GM12878 (cell line): Measurements from ENCODE around the gene CXXC1. TPM values are rescaled to one million over a fixed set of nuclear protein-coding genes. Genes with fewer than 3 reads are reported as not detected.

Experiments
- BCL11A ChIP-seq: IDR thresholded peaks from 2 replicates; pipeline ENCODE4 v1.6.1; 2011; ENCODE audit warnings: low read depth, low read length
- CHD1 ChIP-seq: IDR thresholded peaks from 2 replicates; pipeline ENCODE4 v1.6.1; 2012; ENCODE audit warnings: low read depth, low read length, improper control_type of control experiment
- EGR1 ChIP-seq, 2 experiments: IDR thresholded peaks; 1 replicate in 1 of 2; 2 replicates in 1 of 2; pipeline ENCODE4 v1.6.1; 2011 to 2012; ENCODE audit warnings: low read depth in 2 of 2, low read length in 2 of 2, borderline replicate concordance in 1 of 2, mild to moderate bottlenecking in 1 of 2, moderate library complexity in 1 of 2
- JUND ChIP-seq: IDR thresholded peaks from 2 replicates; pipeline ENCODE4 v1.6.1; 2012; ENCODE audit warnings: low read depth, mild to moderate bottlenecking, low read length, improper control_type of control experiment, moderate library complexity
- MEF2A ChIP-seq: IDR thresholded peaks from 2 replicates; pipeline ENCODE4 v1.6.1; 2011; ENCODE audit warnings: low read depth, mild to moderate bottlenecking, low read length, moderate library complexity; ENCODE audit not compliant: insufficient read depth
- MTA3 ChIP-seq: IDR thresholded peaks from 2 replicates; pipeline ENCODE4 v1.6.1; 2012; ENCODE audit warnings: low read length, inconsistent platforms, borderline replicate concordance
- NBN ChIP-seq: fragments of 450-650 bp; IDR thresholded peaks from 2 replicates; pipeline ENCODE4 v1.6.1; 2016
- NFXL1 ChIP-seq: fragments of 450-650 bp; IDR thresholded peaks from 2 replicates; pipeline ENCODE4 v1.6.1; 2017; ENCODE audit warnings: antibody characterized with exemption, mild to moderate bottlenecking, borderline replicate concordance
- POLR2AphosphoS2 ChIP-seq: IDR thresholded peaks from 2 replicates; pipeline ENCODE4 v1.6.1; 2011; ENCODE audit warnings: low read depth, mild to moderate bottlenecking, low read length, improper control_type of control experiment, moderate library complexity
- POLR2AphosphoS5 ChIP-seq: IDR thresholded peaks from 2 replicates; pipeline ENCODE4 v1.6.1; 2011; ENCODE audit warnings: mild to moderate bottlenecking, low read length, inconsistent platforms
- POU2F2 ChIP-seq: IDR thresholded peaks from 3 replicates; pipeline ENCODE4 v1.6.1; 2011; ENCODE audit warnings: low read depth, mild to moderate bottlenecking, low read length, borderline replicate concordance
- RELA ChIP-seq: fragments of 450-650 bp; IDR thresholded peaks from 2 replicates; pipeline ENCODE4 v1.8.0; 2014; ENCODE audit warnings: borderline replicate concordance; ENCODE audit not compliant: partially characterized antibody
- TAF1 ChIP-seq: IDR thresholded peaks from 2 replicates; pipeline ENCODE4 v1.6.1; 2011; ENCODE audit warnings: mild to moderate bottlenecking, low read depth, low read length, borderline replicate concordance
- ZNF622 ChIP-seq: fragments of 450-650 bp; IDR thresholded peaks from 2 replicates; pipeline ENCODE4 v1.6.1; 2017; ENCODE audit warnings: mild to moderate bottlenecking, inconsistent platforms
- polyA plus RNA-seq, 11 experiments: library from polyadenylated mRNA; depleted of rRNA in 4 of 11; unstranded in 6 of 11; stranded (reverse) in 5 of 11; fragments of >200 nt; fragmentation: Nextera tagmentation in 4 of 11; fragmentation: Illumina TruSeq in 1 of 11; extraction: Ambion mirVana in 4 of 11; extraction: Trizol in 1 of 11; gene quantifications; 1 replicate in 1 of 11; 2 replicates in 10 of 11; pipeline versions ENCODE4 v1.2.1 to v1.2.3, GENCODE V29; 2011 to 2016; ENCODE audit warnings: inconsistent platforms in 2 of 11, missing spikeins in 2 of 11, low read depth in 1 of 11
- total RNA-seq, 4 experiments: library from RNA; depleted of rRNA in 3 of 4; stranded (reverse); fragments of >200 nt in 3 of 4; fragmentation: Illumina TruSeq in 1 of 4; extraction: Trizol in 1 of 4; gene quantifications; 2 replicates each; pipeline versions ENCODE4 v1.2.1 to v1.2.3, GENCODE V29; 2013 to 2021
- TF ChIP-seq, protein P1 (sequence below): fragments of 450-650 bp; IDR thresholded peaks from 2 replicates; pipeline ENCODE4 v1.6.1; 2018; ENCODE audit warnings: borderline replicate concordance, mild to moderate bottlenecking; ENCODE audit not compliant: partially characterized antibody
- TF ChIP-seq, protein P2 (sequence below): fragments of 450-650 bp; IDR thresholded peaks from 2 replicates; pipeline ENCODE4 v1.6.1; 2016; ENCODE audit warnings: mild to moderate bottlenecking, moderate library complexity, borderline replicate concordance
- TF ChIP-seq, protein P3 (sequence below): fragments of 150-350 bp; IDR thresholded peaks from 2 replicates; pipeline ENCODE4 v1.6.1; 2016; ENCODE audit warnings: low read depth, low read length
- TF ChIP-seq, protein P4 (sequence below): IDR thresholded peaks from 2 replicates; pipeline ENCODE4 v1.6.1; 2012; ENCODE audit warnings: low read depth, low read length, improper control_type of control experiment

The CXXC1 gene
- total and polyA plus RNA-seq, 10 of the 15 experiments (the other 5 are each of a cell fraction or from before 2014, with no cell fraction given), result 9.2 to 180 (median 93.8) TPM

GRCh38 chr18:50287441-50288347, at the start of gene CXXC1 (continued):
- TF ChIP-seq, protein P1, sequence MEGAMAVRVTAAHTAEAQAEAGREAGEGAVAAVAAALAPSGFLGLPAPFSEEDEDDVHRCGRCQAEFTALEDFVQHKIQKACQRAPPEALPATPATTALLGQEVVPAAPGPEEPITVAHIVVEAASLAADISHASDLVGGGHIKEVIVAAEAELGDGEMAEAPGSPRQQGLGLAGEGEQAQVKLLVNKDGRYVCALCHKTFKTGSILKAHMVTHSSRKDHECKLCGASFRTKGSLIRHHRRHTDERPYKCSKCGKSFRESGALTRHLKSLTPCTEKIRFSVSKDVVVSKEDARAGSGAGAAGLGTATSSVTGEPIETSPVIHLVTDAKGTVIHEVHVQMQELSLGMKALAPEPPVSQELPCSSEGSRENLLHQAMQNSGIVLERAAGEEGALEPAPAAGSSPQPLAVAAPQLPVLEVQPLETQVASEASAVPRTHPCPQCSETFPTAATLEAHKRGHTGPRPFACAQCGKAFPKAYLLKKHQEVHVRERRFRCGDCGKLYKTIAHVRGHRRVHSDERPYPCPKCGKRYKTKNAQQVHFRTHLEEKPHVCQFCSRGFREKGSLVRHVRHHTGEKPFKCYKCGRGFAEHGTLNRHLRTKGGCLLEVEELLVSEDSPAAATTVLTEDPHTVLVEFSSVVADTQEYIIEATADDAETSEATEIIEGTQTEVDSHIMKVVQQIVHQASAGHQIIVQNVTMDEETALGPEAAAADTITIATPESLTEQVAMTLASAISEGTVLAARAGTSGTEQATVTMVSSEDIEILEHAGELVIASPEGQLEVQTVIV, result peak; percentile 65
- TF ChIP-seq, protein P2, sequence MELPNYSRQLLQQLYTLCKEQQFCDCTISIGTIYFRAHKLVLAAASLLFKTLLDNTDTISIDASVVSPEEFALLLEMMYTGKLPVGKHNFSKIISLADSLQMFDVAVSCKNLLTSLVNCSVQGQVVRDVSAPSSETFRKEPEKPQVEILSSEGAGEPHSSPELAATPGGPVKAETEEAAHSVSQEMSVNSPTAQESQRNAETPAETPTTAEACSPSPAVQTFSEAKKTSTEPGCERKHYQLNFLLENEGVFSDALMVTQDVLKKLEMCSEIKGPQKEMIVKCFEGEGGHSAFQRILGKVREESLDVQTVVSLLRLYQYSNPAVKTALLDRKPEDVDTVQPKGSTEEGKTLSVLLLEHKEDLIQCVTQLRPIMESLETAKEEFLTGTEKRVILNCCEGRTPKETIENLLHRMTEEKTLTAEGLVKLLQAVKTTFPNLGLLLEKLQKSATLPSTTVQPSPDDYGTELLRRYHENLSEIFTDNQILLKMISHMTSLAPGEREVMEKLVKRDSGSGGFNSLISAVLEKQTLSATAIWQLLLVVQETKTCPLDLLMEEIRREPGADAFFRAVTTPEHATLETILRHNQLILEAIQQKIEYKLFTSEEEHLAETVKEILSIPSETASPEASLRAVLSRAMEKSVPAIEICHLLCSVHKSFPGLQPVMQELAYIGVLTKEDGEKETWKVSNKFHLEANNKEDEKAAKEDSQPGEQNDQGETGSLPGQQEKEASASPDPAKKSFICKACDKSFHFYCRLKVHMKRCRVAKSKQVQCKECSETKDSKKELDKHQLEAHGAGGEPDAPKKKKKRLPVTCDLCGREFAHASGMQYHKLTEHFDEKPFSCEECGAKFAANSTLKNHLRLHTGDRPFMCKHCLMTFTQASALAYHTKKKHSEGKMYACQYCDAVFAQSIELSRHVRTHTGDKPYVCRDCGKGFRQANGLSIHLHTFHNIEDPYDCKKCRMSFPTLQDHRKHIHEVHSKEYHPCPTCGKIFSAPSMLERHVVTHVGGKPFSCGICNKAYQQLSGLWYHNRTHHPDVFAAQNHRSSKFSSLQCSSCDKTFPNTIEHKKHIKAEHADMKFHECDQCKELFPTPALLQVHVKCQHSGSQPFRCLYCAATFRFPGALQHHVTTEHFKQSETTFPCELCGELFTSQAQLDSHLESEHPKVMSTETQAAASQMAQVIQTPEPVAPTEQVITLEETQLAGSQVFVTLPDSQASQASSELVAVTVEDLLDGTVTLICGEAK, result no peak; the same call in 1 of the 2 replicates
- TF ChIP-seq, protein P3, sequence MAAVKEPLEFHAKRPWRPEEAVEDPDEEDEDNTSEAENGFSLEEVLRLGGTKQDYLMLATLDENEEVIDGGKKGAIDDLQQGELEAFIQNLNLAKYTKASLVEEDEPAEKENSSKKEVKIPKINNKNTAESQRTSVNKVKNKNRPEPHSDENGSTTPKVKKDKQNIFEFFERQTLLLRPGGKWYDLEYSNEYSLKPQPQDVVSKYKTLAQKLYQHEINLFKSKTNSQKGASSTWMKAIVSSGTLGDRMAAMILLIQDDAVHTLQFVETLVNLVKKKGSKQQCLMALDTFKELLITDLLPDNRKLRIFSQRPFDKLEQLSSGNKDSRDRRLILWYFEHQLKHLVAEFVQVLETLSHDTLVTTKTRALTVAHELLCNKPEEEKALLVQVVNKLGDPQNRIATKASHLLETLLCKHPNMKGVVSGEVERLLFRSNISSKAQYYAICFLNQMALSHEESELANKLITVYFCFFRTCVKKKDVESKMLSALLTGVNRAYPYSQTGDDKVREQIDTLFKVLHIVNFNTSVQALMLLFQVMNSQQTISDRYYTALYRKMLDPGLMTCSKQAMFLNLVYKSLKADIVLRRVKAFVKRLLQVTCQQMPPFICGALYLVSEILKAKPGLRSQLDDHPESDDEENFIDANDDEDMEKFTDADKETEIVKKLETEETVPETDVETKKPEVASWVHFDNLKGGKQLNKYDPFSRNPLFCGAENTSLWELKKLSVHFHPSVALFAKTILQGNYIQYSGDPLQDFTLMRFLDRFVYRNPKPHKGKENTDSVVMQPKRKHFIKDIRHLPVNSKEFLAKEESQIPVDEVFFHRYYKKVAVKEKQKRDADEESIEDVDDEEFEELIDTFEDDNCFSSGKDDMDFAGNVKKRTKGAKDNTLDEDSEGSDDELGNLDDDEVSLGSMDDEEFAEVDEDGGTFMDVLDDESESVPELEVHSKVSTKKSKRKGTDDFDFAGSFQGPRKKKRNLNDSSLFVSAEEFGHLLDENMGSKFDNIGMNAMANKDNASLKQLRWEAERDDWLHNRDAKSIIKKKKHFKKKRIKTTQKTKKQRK, result no peak
- TF ChIP-seq CHD1 (no peak), POLR2AphosphoS2 (no peak), EGR1 (IDR thresholded peaks at IDR 0.05; ENCODE audit: borderline replicate concordance in 1 of 2, low read depth in 2 of 2, low read length in 2 of 2) (0 out of 3 replicates have a peak, but pooled peaks of 1 of the 2 experiments have one; percentile 20), JUND (no peak), TAF1 (no peak), RELA (peak; percentile 30), MTA3 (no peak), NFXL1 (no peak), BCL11A (no peak), POLR2AphosphoS5 (peak; percentile 64; the same call in 1 of the 2 replicates), NBN (peak; percentile 77), MEF2A (no peak), POU2F2 (0 out of 3 replicates have a peak, but pooled peaks have one; percentile 37), ZNF622 (no peak)
- TF ChIP-seq, protein P4, sequence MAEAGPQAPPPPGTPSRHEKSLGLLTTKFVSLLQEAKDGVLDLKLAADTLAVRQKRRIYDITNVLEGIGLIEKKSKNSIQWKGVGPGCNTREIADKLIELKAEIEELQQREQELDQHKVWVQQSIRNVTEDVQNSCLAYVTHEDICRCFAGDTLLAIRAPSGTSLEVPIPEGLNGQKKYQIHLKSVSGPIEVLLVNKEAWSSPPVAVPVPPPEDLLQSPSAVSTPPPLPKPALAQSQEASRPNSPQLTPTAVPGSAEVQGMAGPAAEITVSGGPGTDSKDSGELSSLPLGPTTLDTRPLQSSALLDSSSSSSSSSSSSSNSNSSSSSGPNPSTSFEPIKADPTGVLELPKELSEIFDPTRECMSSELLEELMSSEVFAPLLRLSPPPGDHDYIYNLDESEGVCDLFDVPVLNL, result no peak
